Lower leg skin (tissue), 4 donors: Measurements from ENCODE around the gene GALNT12. TPM values are rescaled to one million over a fixed set of nuclear protein-coding genes. Genes with fewer than 3 reads are reported as not detected.

Experiments
- DNase-seq, 2 donors: peaks; one replicate each; pipeline ENCODE4 v3.0.0-alpha.2; 2019; ENCODE audit warnings: low spot score in 2 of 2
- H3K4me3 ChIP-seq: fragments of 200-600 bp; sonication (generic); 2 replicates; pipeline ENCODE4 v1.5.1; 2017; ENCODE audit warnings: mild to moderate bottlenecking, low read depth; ENCODE audit not compliant: poor library complexity, severe bottlenecking
- POLR2A ChIP-seq, 2 donors: fragments of 450-650 bp; IDR thresholded peaks; one replicate each; pipeline ENCODE4 v1.6.1; 2016 to 2017; ENCODE audit warnings: antibody characterized with exemption in 2 of 2, mild to moderate bottlenecking in 1 of 2, moderate library complexity in 1 of 2
- WGBS, 2 donors: methylation state at CpG; one replicate each; pipeline ENCODE4 v1.1.5; 2018; 5-methylcytosine and 5-hydroxymethylcytosine counted together
- intact Hi-C: fragments of 100-400 bp; cut with DNase I; formaldehyde crosslinking; loops from one replicate; pipeline ENCODE4 v1.15.0; 2023; ENCODE audit warnings: low total_unique reads
- total RNA-seq, 4 donors: library from RNA; depleted of rRNA; stranded (reverse); fragments of >200 nt; gene quantifications; one replicate each; pipeline ENCODE4 v1.1.0, GENCODE V29; 2016
- TF ChIP-seq, protein P1 (sequence below), 3 donors: fragments of 450-650 bp; IDR thresholded peaks; one replicate each; pipeline ENCODE4 v1.5.1; 2016; ENCODE audit warnings: antibody characterized with exemption in 3 of 3, mild to moderate bottlenecking in 3 of 3, moderate library complexity in 2 of 3

The GALNT12 gene
- total RNA-seq, 4 donors from 2014 or later: 4.9 to 8.5 (median 6.4) TPM

DNA sequence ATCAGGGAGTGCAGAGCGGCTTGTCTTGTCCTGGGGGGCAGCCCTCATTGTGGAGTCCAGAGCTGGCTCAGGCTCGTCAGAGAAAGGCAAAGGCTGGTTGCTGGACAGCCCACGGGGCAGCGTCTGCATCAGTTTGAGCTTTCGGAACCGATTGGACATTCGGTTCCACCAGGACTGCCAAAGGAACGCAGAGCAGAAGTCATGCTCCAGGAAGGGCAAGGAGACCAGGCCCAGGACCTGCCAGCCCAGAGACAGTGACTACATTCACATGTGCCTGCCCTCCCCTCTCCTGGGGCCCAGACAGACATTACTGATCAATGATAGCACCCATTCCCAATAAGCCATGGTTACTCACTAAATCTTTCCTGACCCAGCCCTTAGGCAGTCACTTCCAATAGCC lies 29.2 kb upstream of the GALNT12 start:
- 92 to 98% methylated on average over 6 to 8 of the region's 8 CpGs for WGBS, 2 donors
- no peak for DNase-seq
- intact Hi-C loops: no loop called here
- H3K4me3 ChIP-seq: no peak overlapping the region
- TF ChIP-seq, protein P1, sequence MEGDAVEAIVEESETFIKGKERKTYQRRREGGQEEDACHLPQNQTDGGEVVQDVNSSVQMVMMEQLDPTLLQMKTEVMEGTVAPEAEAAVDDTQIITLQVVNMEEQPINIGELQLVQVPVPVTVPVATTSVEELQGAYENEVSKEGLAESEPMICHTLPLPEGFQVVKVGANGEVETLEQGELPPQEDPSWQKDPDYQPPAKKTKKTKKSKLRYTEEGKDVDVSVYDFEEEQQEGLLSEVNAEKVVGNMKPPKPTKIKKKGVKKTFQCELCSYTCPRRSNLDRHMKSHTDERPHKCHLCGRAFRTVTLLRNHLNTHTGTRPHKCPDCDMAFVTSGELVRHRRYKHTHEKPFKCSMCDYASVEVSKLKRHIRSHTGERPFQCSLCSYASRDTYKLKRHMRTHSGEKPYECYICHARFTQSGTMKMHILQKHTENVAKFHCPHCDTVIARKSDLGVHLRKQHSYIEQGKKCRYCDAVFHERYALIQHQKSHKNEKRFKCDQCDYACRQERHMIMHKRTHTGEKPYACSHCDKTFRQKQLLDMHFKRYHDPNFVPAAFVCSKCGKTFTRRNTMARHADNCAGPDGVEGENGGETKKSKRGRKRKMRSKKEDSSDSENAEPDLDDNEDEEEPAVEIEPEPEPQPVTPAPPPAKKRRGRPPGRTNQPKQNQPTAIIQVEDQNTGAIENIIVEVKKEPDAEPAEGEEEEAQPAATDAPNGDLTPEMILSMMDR (IDR thresholded peaks at IDR 0.05): no peak
- no peak for TF ChIP-seq POLR2A (IDR thresholded peaks at IDR 0.05)

DNA sequence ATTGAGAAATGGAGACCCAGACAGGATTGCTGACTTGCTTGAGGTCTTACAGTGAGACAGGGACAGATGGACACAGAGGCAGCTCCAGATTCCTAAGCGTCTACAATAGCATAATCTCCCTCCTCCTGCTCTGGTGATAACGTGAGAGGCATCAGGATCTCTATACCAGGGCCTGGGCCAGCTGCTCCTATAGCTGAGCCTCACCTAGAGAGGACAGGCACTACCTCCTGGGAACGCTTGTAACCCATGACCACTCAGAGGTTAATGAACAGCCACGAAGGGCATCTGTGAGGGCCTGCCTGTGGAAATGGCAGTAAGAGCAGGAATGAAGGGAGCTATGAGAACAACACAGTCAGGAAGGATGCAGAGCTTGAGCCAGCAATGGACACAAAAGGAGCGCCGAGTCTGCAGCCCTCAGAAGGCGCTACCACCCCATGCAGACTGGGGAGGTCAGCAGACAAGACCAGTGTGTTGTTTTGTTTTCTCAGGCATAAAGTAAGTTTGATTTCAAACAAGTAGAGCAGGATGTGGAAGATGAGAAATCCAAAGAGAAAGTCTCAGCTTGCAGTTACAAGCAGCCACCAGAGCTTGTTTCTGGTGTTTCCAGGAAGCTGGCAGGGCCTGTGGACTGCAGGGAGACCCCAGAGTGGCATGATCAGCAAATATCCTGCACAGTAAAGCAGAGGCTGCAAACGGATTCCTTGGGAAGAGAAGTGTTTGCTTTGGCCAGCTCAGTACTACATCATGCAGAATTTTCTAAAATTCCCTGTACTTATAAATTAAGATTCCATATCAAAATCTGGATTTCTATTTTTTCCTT lies 28.5 kb upstream of the GALNT12 start:
- H3K4me3 ChIP-seq: no peak overlapping the region
- 88 to 89% methylated on average over 8 of the region's 8 CpGs for WGBS, 2 donors
- TF ChIP-seq POLR2A (IDR thresholded peaks at IDR 0.05): no peak
- TF ChIP-seq, protein P1 (IDR thresholded peaks at IDR 0.05): no peak
- no peak for DNase-seq
- intact Hi-C loops: no loop called here

DNA sequence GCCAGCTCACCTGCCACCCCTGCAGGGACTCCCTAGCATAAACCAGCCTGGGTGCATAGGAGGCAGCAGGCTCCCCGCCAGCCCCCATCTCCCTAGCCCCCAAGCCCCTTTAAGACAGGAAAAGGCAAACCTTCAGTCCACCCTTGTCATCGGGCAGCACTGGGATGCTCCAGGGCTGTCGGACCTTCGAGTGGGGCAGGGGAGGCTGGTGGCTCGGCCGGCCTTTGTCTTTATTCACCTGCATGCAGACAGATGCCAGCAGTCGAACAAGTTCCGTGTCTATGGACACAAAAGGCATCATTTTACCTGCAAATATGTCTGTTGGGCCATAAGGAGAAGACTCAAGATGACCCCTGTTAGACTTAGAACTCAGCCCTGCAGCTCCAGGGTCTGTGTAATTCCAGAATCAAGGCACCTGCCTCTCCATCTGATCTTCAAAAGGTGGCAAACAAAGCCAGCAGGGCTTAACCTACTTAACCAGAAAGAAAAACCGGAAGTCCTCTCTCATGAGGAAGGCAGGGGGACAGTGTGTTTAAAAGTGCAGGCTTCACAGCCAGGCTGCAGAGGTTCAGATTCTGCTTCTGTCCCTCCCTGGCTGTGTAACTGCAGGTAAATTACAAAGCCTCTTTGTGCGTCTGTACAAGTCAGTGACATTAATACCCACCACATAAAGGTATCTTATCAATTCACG lies 27.3 kb upstream of the GALNT12 start:
- H3K4me3 ChIP-seq: no peak overlapping the region
- no peak for DNase-seq
- WGBS, 2 donors: 95 to 97% methylated on average over 11 of the region's 11 CpGs
- no peak for TF ChIP-seq POLR2A (IDR thresholded peaks at IDR 0.05)
- TF ChIP-seq, protein P1 (IDR thresholded peaks at IDR 0.05): no peak
- intact Hi-C loops: loop anchor here (10.0 kb wide), 1 partner anchor 465 kb away; no protein-coding TSS in a partner anchor

DNA sequence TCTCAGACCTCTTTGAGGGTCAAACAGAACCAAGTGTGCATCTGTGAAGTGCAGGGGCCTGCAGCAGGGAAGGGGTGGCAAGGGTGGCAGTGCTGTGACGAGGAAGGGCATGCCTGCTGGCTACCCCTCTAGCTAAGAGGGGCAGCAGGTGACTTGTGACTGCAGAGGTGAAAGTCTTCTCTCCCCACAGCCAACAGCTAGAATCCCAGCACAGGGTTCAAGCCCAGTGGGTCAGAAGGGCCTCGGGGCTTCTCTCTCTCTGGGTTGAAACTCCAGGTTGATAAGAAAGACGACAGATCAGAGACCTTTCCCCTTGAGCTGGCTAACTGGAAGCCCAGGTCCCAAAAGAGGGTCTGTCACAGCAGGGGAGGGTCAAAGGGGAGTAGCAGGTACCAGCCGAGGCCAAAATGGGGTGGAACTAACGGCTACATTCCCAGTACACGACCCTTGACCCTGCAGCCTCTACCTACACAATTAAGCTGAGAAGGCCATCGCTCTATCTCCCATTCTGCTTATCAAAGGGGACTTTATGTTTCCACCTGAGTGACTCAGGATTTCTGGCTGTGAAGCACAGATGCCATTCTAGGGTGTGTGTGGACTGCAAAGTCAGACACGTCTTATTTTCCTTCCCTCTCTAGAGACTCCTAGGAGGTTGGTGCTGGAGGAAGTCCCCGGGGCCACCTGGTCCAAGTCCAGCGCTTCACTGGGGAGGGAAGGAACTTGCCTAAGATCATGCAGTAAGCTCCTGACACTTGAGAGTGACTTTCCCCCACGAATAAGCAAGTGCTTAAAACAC lies 25.7 kb upstream of the GALNT12 start:
- no peak overlapping the region for H3K4me3 ChIP-seq
- peak in 1 of 2 donors; percentile 71 for DNase-seq
- intact Hi-C loops: loop anchor here (10.0 kb wide), 1 partner anchor 467 kb away; no protein-coding TSS in a partner anchor
- TF ChIP-seq POLR2A (IDR thresholded peaks at IDR 0.05): no peak
- TF ChIP-seq, protein P1 (IDR thresholded peaks at IDR 0.05): no peak
- 48 to 75% methylated on average over 11 of the region's 11 CpGs for WGBS, 2 donors

DNA sequence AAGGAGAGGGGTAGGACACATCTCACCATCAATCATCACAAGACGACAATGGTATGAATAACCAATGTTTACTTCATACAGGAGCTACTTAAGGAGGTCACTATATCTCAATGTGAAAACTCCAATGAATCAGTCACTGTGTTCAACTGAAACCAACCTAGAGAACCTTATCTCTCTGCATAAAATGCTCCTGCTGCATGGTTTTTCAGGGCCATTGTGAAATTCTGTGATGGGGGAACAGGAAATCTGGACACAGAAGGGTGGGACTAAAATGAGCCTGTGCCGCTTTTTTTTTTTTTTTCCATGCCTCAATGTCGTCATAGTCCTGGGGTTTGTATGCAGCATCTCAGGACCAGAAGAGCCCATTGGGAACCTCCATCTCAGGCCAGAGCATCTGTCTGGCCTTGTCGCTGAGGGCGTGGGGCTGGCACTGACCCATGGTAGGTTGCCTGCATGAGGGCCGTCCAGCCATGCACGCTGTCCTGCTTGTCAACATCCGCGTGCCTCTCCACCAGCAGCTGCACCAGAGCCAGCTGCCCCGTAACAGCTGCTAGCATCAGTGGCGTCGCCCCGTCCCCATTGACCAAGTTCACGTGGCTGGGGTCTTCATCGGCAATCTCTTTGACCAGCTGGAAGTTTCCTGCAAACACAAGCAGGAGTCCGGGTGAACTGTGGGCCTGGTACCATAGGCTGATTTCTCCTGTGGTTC lies 23.8 kb upstream of the GALNT12 start:
- no peak overlapping the region for H3K4me3 ChIP-seq
- intact Hi-C loops: loop anchor here (10.0 kb wide), 1 partner anchor 469 kb away; no protein-coding TSS in a partner anchor
- DNase-seq: peak in 1 of 2 donors; percentile 10
- TF ChIP-seq POLR2A (IDR thresholded peaks at IDR 0.05): no peak
- TF ChIP-seq, protein P1 (IDR thresholded peaks at IDR 0.05): no peak
- WGBS, 2 donors: 92 to 97% methylated on average over 15 to 16 of the region's 16 CpGs
